Osteocyte (in vitro differentiated cells): ENCODE measurements around the gene LIM2. TPM values are rescaled to one million over a fixed set of nuclear protein-coding genes. Genes with fewer than 3 reads are reported as not detected.

ENCODE experiments used
- DNase-seq: peaks from one replicate; pipeline ENCODE4 v3.0.0; 2021; ENCODE audit warnings: mixed read lengths; ENCODE audit not compliant: unreplicated experiment; ENCODE audit errors: extremely low spot score
- H3K27ac Mint-ChIP-seq: one replicate; pipeline ENCODE4 v1.8.0; 2021; ENCODE audit warnings: mild to moderate bottlenecking, mixed read lengths; ENCODE audit not compliant: unreplicated experiment
- H3K27me3 Mint-ChIP-seq: one replicate; pipeline ENCODE4 v1.8.0; 2021; ENCODE audit warnings: mixed read lengths; ENCODE audit not compliant: unreplicated experiment
- H3K36me3 Mint-ChIP-seq: one replicate; pipeline ENCODE4 v1.8.0; 2021; ENCODE audit warnings: mixed read lengths; ENCODE audit not compliant: unreplicated experiment
- H3K4me1 Mint-ChIP-seq: one replicate; pipeline ENCODE4 v1.8.0; 2021; ENCODE audit warnings: mixed read lengths; ENCODE audit not compliant: unreplicated experiment
- H3K4me3 Mint-ChIP-seq: one replicate; pipeline ENCODE4 v1.8.0; 2021; ENCODE audit warnings: mild to moderate bottlenecking, moderate library complexity, mixed read lengths; ENCODE audit not compliant: unreplicated experiment
- H3K9me3 Mint-ChIP-seq: one replicate; pipeline ENCODE4 v1.8.0; 2021; ENCODE audit warnings: mixed read lengths; ENCODE audit not compliant: unreplicated experiment
- CTCF ChIP-seq: fragments of 200-600 bp; sonication (generic); IDR thresholded peaks from 2 replicates; pipeline ENCODE4 v1.5.0; 2021; ENCODE audit warnings: antibody characterized with exemption, mild to moderate bottlenecking, moderate library complexity
- total RNA-seq: library from RNA; stranded (reverse); gene quantifications from 2 replicates; pipeline ENCODE4 v1.2.1, GENCODE V29; 2021

Gene LIM2
- total RNA-seq, 1 donor from 2014 or later, result not detected

DNA sequence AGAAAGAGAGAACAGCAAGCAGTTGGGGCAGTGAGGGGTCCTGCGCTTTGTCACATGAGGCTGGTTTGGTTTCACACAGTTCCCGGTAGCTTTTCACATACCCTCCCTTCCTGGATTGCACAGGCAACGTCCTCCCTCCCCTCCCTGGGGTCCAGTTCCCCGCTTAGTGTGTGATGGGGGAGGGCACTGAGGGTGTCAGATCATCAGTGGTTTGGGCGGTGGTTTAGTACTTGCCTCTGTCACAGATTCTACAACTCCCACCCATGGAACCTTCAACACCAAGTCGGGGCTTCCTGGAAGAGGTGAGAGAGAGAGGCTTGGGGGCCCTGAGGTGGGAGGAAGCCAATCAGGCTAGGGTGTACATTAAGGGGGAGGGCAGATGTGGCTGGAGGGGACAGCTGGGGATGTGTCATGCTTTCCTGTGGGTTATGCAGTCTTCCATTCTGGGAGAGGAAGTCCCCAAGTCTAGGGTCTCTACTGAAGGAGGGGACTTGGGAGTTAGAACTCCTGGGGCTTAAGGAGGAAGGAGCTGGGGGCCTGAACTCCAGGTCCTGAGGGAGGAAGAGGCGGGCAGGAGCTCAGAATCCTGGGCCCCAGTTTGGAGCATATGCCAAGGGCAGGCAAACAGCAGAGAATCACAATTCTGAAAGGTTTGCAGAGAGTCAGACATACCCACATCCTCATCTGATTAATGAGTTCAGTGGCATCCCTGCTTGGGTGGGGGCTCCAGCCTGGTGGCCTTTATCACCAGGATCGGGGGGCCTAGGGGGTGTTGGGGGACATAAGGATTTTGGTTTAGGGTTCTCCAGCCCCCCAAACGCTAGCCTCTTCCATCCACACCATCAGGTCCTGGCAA lies 14.9 kb downstream of the LIM2 start, which contains the start of gene NKG7:
NKG7 (minus strand) TSS at position 6 of the 856 bp plus-strand sequence. CDS start 119 bp downstream, outside the sequence.
- no peak for DNase-seq
- Mint-ChIP-seq H3K27ac (no peak within 1 kb of the TSS), H3K9me3 (no peaks in the 10 kb centered on the region), H3K36me3 (no peaks in the 10 kb centered on the region), H3K27me3 (no peaks in the 10 kb centered on the region), H3K4me3 (no peak within 1 kb of the TSS), H3K4me1 (peaks cover 5% of the 10 kb centered on the region)
- TF ChIP-seq CTCF, result no peak

- H3K27ac Mint-ChIP-seq, result no peak overlapping the region
- DNase-seq, result no peak
- peaks cover 10% of the 10 kb centered on the region for H3K4me1 Mint-ChIP-seq
- no peaks in the 10 kb centered on the region for H3K27me3 Mint-ChIP-seq
- no peaks in the 10 kb centered on the region for H3K9me3 Mint-ChIP-seq
- TF ChIP-seq CTCF, result no peak
- H3K4me3 Mint-ChIP-seq, result no peak overlapping the region
- no peaks in the 10 kb centered on the region for H3K36me3 Mint-ChIP-seq
Measured at GRCh38 chr19:51372021-51372648, 15.6 kb downstream of the LIM2 start.

DNA sequence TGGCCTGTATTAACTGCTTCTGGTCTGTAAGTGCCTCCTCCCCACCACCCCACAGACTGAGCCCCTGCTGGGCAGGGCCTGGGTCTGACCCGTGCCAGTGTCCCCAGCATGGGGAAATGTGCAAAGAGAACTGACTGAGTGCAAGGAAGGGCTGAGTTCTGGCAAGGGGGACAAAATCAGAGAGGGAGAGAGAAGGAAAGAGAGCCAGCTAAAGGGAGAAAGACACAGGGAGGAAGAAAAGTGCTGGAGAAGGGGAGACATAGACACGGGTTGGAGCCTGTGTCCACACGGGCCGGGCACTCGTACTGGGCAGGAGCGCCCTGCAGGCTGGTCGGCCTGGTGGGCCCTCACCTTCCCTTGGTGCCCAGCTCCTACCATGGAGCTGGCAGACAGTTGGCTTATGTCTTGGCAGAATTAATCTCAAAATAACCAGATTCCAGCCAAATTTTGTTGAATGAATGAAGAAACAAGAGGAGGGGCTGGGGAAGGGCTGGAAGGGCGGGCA lies 16.5 kb downstream of the LIM2 start:
- no peak for DNase-seq
- peaks cover 14% of the 10 kb centered on the region for H3K4me1 Mint-ChIP-seq
- no peaks in the 10 kb centered on the region for H3K36me3 Mint-ChIP-seq
- no peak overlapping the region for H3K4me3 Mint-ChIP-seq
- no peaks in the 10 kb centered on the region for H3K27me3 Mint-ChIP-seq
- no peak for TF ChIP-seq CTCF
- no peak overlapping the region for H3K27ac Mint-ChIP-seq
- no peaks in the 10 kb centered on the region for H3K9me3 Mint-ChIP-seq

DNA sequence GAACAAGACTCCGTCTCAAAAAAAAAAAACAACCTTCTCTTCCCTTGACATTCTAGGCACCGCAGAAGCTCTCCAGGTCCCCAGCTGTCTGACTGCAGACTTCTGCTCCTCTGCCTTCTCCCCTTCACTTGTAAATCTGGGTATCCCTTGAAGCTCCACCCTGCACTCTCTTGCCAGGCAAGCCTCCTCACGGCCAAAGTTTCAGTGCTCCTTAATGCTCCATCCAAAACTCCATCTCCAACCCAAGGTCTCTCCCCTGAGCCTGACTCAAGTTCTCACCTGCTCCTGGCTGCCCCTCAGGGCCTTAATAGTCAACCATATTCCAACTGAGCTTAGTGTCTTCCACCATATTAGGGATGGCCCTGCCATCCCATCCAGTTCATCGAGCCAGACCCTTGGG lies 17.5 kb downstream of the LIM2 start:
- no peak for DNase-seq
- Mint-ChIP-seq H3K27me3 (no peaks in the 10 kb centered on the region), H3K4me1 (peaks cover 18% of the 10 kb centered on the region), H3K27ac (peak overlapping the region; percentile 16), H3K36me3 (no peaks in the 10 kb centered on the region), H3K9me3 (no peaks in the 10 kb centered on the region), H3K4me3 (no peak overlapping the region)
- TF ChIP-seq CTCF, result no peak
